OCI-LY1 (cell line): Measurements from ENCODE around the gene CHST13.

Experiments used
- H2AFZ ChIP-seq: fragments of 200-600 bp; sonication (generic), shearing (Covaris generic); 2 replicates; pipeline ENCODE4 v1.6.0; 2014; ENCODE audit warnings: antibody characterized with exemption, mild to moderate bottlenecking, low read length
- H3F3A ChIP-seq: fragments of 200-600 bp; sonication (generic), shearing (Covaris generic); 2 replicates; pipeline ENCODE4 v1.6.0; 2014; ENCODE audit warnings: mild to moderate bottlenecking, antibody characterized with exemption, low read length, moderate library complexity; ENCODE audit not compliant: insufficient read depth
- H3K27ac ChIP-seq: fragments of 200-600 bp; sonication (generic); 2 replicates; pipeline ENCODE4 v1.5.1; 2014; ENCODE audit warnings: low read length, mixed run types, mild to moderate bottlenecking, low read depth; ENCODE audit not compliant: poor library complexity, severe bottlenecking
- H3K27me3 ChIP-seq: fragments of 200-600 bp; sonication (generic); 2 replicates; pipeline ENCODE4 v1.6.0; 2014; ENCODE audit warnings: antibody characterized with exemption, mild to moderate bottlenecking, low read length, moderate library complexity; ENCODE audit not compliant: insufficient read depth
- H3K36me3 ChIP-seq: fragments of 200-600 bp; sonication (generic); 2 replicates; pipeline ENCODE4 v1.6.1; 2014; ENCODE audit warnings: mild to moderate bottlenecking, antibody characterized with exemption, low read length, moderate library complexity, mixed read lengths; ENCODE audit not compliant: insufficient read depth
- H3K4me1 ChIP-seq: fragments of 200-600 bp; sonication (generic); 2 replicates; pipeline ENCODE4 v1.5.1; 2014; ENCODE audit warnings: mild to moderate bottlenecking, low read length, moderate library complexity; ENCODE audit not compliant: insufficient read depth, severe bottlenecking
- H3K4me2 ChIP-seq: fragments of 200-600 bp; sonication (generic), shearing (Covaris generic); 2 replicates; pipeline ENCODE4 v1.6.1; 2014; ENCODE audit warnings: low read length
- H3K4me3 ChIP-seq: fragments of 200-600 bp; sonication (generic); 2 replicates; pipeline ENCODE4 v1.5.1; 2014; ENCODE audit warnings: low read length, low read depth, mild to moderate bottlenecking, mixed read lengths; ENCODE audit not compliant: poor library complexity, severe bottlenecking
- H3K79me2 ChIP-seq: fragments of 200-600 bp; shearing (Covaris generic); 2 replicates; pipeline ENCODE4 v1.6.1; 2016; ENCODE audit warnings: mixed run types, low read length, mixed read lengths; ENCODE audit not compliant: insufficient read depth
- H3K9ac ChIP-seq: fragments of 200-600 bp; sonication (generic), shearing (Covaris generic); 2 replicates; pipeline ENCODE4 v1.6.1; 2014; ENCODE audit warnings: mild to moderate bottlenecking, low read length, mixed read lengths
- H3K9me2 ChIP-seq: fragments of 200-600 bp; sonication (generic), shearing (Covaris generic); 2 replicates; pipeline ENCODE4 v1.6.1; 2014; ENCODE audit warnings: low read depth, mild to moderate bottlenecking, low read length, mixed read lengths
- H3K9me3 ChIP-seq: fragments of 200-600 bp; shearing (Covaris generic); 2 replicates; pipeline ENCODE4 v1.6.1; 2014; ENCODE audit warnings: low read length, mixed read lengths
- H4K20me1 ChIP-seq: fragments of 200-600 bp; sonication (generic), shearing (Covaris generic); 2 replicates; pipeline ENCODE4 v1.6.0; 2016; ENCODE audit warnings: mild to moderate bottlenecking, low read length; ENCODE audit not compliant: insufficient read depth
- CTCF ChIP-seq: fragments of 200-600 bp; sonication (generic), shearing (Covaris generic); IDR thresholded peaks from 2 replicates; pipeline ENCODE4 v1.5.1; 2017; ENCODE audit warnings: mild to moderate bottlenecking, antibody characterized with exemption, low read length, moderate library complexity, mixed read lengths
- EZH2 ChIP-seq: fragments of 200-600 bp; sonication (generic), shearing (Covaris generic); IDR thresholded peaks from 2 replicates; pipeline ENCODE4 v1.8.0; 2017; ENCODE audit warnings: borderline replicate concordance, mixed run types, mild to moderate bottlenecking, antibody characterized with exemption, low read length, moderate library complexity, mixed read lengths

Gene CHST13

GRCh38 chr3:126569390-126569975 lies 45.5 kb downstream of the CHST13 start:
- no peak for TF ChIP-seq EZH2
- TF ChIP-seq CTCF = no peak
- H3K9me3 ChIP-seq = no peaks in the 10 kb centered on the region
- no peaks in the 10 kb centered on the region for H3K27me3 ChIP-seq
- no peaks in the 10 kb centered on the region for H4K20me1 ChIP-seq
- H3K36me3 ChIP-seq = no peaks in the 10 kb centered on the region
- no peak overlapping the region for H2AFZ ChIP-seq
- no peaks in the 10 kb centered on the region for H3K9me2 ChIP-seq
- H3K4me1 ChIP-seq = no peaks in the 10 kb centered on the region
- no peak overlapping the region for H3K4me2 ChIP-seq
- no peak overlapping the region for H3K9ac ChIP-seq
- H3F3A ChIP-seq = no peaks in the 10 kb centered on the region
- H3K4me3 ChIP-seq = no peak overlapping the region
- H3K79me2 ChIP-seq = no peaks in the 10 kb centered on the region
- H3K27ac ChIP-seq = no peak overlapping the region

GRCh38 chr3:126570103-126570541 lies 46.2 kb downstream of the CHST13 start:
- Histone ChIP-seq H3K79me2 (no peaks in the 10 kb centered on the region), H3K9me3 (no peaks in the 10 kb centered on the region), H3K27ac (no peak overlapping the region), H3K9me2 (no peaks in the 10 kb centered on the region), H3K9ac (no peak overlapping the region), H3F3A (no peaks in the 10 kb centered on the region), H3K4me3 (no peak overlapping the region), H3K4me1 (no peaks in the 10 kb centered on the region), H2AFZ (no peak overlapping the region), H4K20me1 (no peaks in the 10 kb centered on the region), H3K27me3 (no peaks in the 10 kb centered on the region), H3K4me2 (no peak overlapping the region), H3K36me3 (no peaks in the 10 kb centered on the region)
- no peak for TF ChIP-seq CTCF
- no peak for TF ChIP-seq EZH2

- H3K79me2 ChIP-seq = no peaks in the 10 kb centered on the region
- H3F3A ChIP-seq = no peaks in the 10 kb centered on the region
- no peaks in the 10 kb centered on the region for H3K9me3 ChIP-seq
- no peaks in the 10 kb centered on the region for H3K27me3 ChIP-seq
- H3K36me3 ChIP-seq = no peaks in the 10 kb centered on the region
- no peaks in the 10 kb centered on the region for H3K4me1 ChIP-seq
- H3K4me3 ChIP-seq = no peak overlapping the region
- H3K27ac ChIP-seq = no peak overlapping the region
- H3K9me2 ChIP-seq = no peaks in the 10 kb centered on the region
- TF ChIP-seq CTCF = no peak
- no peak for TF ChIP-seq EZH2
- no peak overlapping the region for H3K9ac ChIP-seq
- H2AFZ ChIP-seq = no peak overlapping the region
- no peaks in the 10 kb centered on the region for H4K20me1 ChIP-seq
- H3K4me2 ChIP-seq = no peak overlapping the region
Observed at GRCh38 chr3:126571078-126571477, 47.1 kb downstream of the CHST13 start.
